Activated gamma-delta T cell treated with Interleukin-2 at 50 U/mL for 16 hours (primary cell): ENCODE measurements around the gene PCAT6.
"Not testable (repeated sequence)": the region's sequence is repeated elsewhere in the genome, so short reads cannot be mapped to it uniquely, and the experiment has no call there.

Source experiments
- DNase-seq: peaks from one replicate; pipeline ENCODE4 v3.0.0-alpha.2; 2020

PCAT6 gene

DNA sequence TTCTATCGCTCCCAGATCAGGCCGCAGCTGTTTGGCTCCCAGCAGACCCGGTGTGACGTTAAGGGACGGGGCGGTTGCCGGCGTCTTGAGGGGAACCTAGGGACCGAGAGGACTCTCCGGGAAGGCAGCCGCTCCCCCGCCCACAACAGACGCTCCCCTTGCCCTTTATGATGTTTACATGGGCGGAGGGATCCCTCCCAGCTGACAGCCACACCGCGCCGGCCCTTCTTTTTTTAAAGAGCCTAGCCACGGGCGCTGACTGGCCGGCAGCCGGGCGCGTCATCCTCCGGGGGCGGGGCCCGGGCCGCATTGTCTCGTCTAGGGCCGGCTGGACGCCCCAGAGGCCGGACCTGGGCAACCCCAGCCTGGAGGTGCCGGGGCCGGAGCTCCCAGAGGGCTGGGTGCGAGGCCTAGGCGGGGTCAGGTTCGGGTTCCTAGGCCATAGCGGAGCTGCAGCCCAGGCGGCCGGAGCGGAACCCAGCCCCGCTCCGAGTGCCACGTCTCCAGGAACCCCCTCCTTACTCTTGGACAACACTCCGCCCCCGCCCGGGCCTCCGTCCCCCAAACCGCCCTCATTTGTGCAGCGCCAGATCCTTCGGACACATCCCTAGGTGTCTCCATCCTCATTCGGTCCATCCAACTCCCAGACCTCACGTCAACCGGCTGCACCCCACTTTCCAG lies at the start of gene PCAT6:
TSS of gene PCAT6 (plus strand) at position 340 of the 681 bp plus-strand sequence.
- DNase-seq, result peak; percentile 84

DNA sequence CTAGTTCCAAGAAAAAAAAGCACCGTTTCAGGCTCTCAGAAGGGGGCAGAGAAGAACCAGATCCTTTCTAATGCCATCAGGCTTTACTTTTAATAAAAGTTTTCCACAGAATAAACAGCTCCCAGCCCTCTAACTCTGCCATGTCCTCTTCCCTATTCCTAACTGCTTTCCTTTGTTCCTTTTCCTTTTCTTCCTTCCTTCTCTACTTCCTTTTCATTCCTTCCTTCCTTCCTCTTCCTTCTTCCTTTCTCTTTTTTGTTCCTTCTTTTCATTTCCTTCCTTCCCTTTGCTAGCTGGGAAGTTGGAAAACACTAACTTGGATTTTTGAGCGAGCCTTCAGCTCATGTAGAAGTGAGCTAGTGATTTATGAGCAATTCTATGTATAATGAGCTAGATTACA lies 48.7 kb upstream of the PCAT6 start:
- DNase-seq, result no peak

DNA sequence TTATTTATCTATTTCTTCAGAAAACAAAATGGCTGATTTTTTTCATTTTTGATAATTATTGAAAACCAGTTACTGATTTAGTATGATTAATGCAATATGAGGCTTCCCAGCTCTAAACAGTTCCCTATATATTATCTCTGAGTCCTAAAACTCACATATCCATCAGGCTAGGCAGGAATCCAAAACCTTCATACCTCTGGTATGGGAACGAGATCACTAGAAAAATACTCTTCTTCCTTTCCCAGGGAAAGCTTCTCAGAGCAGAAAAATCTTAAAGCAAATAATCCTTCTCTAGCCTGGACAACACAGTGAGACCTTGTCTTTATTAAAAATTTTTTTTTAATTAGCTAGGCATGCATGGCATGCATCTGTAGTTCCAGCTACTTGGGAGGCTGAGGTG lies 45.0 kb upstream of the PCAT6 start:
- DNase-seq, result no peak

DNA sequence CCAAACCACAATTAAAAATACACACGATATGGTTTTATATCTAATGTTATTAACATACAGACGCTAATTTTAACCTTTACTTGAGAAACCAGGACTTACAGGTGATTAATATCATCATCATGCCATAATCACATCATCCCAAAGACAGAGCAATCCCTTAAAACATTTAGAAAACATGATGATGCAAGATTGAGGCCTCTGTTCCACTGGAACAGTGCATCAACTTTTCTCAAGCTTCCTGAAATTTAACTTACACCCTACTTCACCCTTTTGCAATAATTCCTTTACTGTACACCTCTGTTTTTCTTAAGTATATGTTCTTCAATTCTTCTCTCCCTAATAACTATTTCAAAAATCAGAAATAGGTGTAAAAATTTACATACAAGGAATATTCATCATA lies 40.6 kb upstream of the PCAT6 start:
- no peak for DNase-seq

DNA sequence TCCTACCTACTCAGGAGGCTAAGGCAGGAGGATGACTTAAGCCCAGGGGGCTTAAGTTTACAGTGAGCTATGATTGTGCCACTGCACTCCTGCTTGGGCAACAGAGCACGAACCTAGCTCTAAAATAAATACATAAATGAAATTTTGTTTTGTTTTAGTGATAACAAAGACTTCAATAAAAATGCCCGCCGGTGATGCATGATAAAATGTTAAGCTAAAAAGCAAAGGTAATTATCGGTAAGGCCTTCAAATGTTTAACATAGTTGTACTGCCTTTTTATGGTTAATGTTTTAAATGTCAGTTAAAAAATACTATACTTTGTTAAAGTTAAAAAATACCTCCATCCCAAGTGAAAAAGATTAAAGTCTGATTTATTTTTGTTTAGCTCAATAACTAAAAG lies 29.6 kb upstream of the PCAT6 start:
- DNase-seq, result no peak

DNA sequence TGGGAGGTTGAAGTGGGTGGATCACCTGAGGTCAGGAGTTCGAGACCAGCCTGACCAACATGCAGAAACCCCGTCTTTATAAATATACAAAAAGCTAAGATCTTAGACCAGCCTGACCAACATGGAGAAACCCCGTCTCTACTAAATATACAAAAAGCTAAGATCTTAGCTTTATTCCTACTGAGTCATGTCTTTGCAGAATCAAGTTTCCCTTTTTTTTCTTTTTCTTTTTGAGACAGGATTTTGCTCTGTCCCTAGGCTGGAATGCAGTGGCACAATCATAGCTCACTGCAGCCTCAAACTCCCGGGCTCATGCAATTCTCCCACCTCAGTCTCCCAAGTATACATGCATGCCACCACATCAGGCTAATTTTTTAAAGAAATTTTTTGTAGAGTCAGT lies 23.9 kb upstream of the PCAT6 start:
- no peak for DNase-seq

DNA sequence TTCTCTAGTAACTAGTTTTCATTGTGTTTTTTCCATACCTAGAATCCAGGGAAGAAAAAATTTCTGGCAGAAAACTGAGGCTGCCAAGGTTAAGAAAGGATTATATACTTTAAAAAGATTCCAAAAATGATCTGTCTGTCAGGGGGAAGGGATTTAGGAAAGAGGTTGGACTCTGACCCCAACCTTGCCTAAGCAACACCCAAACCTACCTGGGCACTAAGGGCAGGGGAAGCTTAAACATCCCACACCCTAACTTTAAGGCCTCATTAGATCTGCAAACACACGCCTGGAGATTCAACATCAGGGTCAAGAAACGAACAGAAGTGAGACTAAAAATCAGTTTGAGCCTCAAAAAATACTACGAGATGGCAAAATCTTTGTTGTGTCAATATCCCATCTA lies 22.0 kb upstream of the PCAT6 start:
- no peak for DNase-seq

DNA sequence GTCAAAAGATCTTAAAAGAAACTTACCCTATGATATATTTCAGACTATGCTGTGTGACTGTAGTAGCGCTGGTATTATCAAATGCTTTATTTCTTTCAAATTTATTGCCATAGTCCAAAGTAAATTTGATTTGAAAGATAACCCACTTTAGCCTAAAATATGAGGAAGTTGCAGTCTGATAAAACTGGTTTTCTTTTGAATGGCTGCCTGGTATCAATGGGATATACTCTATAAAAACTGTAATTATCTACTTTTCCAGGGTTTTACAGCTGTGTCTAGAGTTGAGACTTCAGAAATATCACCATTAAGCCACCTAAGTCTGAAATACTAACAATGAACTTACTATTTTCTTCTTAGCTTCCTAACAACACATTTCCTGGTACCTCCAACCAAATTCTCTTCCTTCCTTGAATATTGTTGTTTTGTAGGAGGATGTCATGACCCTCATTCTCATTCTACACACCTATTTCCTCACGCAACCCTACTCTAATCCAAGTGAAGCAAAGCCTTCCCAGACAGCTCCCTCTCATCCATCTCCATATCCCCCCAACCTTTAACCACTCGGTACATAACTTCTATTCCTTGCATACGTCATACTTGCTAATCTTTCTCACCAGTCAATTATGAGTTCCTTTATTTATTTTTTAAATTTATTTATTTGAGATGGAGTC lies 19.5 kb upstream of the PCAT6 start:
- no peak for DNase-seq

DNA sequence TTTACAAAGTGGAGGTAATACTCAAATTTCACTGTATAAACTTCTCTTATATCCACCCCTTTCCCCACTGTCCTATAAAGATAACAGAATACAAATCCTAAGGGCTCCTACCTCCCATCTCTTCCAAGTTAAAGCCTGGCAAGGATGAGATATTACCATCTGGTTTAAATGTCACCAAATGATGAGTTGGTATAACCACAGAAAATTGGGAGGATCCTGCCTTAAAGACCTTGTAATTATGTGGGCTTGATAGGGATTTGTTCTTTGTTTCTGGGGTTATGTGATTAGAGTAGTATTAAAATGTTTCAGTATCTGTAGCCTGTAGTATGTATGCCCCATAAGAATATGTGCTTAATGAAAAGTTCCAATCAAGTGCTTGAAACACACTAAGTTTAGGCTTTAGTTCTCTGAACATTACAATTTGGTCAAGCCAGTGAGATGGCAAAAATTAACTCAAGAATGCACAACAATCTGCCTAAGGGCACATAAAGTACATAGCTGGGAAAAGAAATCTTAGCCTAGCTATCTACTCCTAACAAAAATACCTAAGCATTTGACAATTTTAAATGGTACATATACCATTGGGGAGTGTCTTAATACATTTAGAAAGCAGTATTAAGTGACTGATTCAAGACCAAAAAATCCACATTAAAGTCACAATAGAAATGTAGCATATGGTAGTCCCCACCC lies 16.6 kb upstream of the PCAT6 start:
- DNase-seq, result no peak

DNA sequence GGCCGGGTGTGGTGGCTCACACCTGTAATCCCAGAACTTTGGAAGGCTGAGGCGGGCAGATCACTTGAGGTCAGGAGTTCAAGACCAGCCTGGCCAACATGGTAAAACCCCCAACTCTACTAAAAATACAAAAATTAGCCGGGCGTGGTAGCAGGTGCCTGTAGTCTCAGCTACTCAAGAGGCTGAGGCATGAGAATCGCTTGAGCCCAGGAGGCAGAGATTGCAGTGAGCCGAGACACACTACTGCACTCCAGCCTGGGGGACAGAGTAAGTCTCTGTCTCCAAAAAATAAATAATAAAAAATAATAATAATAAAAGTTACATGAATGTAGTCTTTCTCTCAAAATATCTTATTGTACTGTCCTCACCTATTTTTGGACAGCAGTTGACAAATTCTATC lies 15.8 kb upstream of the PCAT6 start:
- DNase-seq, result not testable (repeated sequence)

DNA sequence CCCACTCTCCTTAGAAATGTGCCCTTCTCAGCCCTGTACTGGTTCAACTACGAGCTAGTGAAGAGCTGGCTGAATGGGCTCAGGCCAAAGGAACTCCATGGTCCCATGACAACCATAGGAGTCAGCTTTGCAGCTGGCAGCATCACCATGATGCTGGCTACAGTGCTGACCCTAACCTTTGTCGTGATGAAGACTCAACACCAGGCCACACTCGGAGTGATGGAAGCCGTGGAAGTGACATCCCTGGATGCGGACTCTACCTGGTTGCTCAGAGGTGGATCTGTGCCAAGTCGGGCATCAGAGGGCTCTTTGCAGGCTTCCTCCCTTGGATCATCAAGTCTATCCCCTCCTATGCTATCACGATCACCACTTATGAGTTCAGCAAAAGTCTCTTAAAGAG lies 14.1 kb upstream of the PCAT6 start:
- no peak for DNase-seq

DNA sequence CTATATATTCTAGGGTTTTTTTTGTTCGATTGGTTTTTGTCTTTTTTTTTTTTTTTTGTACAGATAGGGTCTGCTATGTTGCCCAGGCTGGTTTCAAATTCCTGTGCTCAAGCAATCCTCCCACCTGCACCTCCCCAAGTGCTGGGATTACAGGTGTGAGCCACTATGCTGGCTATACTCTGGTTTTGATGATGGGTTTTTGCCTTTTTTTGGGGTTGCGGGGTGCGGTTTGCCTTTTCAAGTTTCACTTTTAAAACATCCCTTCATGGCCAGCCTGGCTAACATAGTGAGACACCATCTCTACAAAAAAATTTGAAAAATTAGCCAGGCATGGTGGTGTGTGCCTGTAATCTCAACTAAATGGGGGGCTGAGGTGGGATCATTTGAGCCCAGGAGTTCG lies 12.5 kb upstream of the PCAT6 start:
- no peak for DNase-seq

DNA sequence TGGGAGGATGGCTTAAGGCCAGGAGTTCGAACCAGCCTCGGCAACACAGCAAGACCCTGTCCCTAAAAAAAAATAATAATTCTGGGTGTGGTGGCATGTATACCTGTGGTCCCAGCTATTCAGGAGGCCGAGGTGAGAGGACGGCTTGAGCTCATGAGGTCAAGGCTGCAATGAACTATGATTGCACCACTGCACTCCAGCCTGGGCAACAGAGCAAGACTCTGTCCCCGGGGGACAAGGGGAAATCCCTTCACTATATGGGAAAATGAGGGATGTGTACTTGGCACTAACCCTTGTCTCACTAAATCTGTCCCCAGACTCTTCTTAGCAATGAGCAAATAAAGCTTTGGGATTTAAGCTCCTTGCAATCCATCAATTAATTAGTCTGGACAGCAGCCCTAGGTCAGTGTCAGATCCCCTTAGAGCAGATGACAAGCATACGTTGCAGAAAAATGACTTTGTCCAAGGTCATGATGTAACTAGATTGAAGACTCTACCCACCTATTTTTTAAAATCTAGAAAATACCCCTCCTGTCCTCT lies 11.9 kb upstream of the PCAT6 start:
- DNase-seq, result no peak

DNA sequence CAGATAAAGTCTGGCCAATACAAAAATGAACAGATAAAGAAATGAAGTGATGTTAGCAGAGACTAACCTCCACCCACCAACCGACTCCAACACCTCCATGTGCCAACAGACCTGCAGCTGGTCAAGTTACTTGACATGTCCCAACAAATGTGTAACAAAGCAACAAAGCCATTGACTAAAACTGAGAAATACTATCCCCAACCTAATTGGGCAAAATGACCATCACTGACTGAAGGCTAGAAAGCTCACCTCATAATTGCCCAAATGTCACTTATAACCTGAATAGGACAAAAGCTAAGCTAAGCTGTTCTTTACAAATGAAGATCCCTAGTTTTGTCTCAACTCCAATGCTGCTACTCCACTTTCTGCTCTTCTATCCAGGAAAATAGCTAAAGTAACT lies 10.0 kb upstream of the PCAT6 start:
- DNase-seq, result no peak

DNA sequence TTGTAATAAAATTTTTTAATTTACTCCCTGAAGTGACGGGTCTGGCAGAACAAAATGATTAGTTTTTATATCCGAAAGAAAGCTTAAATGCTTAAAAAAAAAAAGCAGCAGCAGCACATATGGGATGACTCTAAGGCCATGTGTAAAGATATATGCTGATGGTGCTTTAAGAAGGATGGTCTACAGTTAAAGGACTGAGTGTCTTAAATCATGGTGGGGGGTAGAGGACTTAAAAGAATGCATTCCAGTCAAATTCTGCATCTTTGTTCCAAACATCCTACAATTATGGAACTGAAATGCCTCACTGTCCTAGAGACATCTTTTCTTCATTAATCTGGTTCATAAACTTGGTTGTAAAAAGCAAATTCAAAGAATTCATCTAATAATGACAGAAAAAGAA lies 9.6 kb upstream of the PCAT6 start:
- no peak for DNase-seq

DNA sequence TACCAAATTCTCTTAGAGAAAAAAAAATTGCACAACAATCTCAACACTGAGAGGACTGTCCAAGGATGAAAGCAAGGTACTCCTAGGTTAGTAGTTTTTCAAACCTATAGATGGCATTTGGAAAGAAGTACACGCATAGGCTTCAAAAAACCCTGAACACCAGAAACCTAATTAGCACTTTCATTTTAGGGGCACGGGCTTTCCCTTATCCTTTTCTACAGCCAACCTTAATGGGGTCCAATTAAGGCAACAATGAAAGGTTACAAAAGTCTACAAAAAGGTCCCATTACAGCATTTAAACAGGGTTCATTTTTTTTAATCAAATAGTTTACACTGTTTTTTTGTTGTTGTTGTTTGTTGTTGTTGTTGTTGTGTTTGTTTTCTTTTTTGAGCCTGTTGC lies 8.7 kb upstream of the PCAT6 start:
- DNase-seq, result no peak

DNA sequence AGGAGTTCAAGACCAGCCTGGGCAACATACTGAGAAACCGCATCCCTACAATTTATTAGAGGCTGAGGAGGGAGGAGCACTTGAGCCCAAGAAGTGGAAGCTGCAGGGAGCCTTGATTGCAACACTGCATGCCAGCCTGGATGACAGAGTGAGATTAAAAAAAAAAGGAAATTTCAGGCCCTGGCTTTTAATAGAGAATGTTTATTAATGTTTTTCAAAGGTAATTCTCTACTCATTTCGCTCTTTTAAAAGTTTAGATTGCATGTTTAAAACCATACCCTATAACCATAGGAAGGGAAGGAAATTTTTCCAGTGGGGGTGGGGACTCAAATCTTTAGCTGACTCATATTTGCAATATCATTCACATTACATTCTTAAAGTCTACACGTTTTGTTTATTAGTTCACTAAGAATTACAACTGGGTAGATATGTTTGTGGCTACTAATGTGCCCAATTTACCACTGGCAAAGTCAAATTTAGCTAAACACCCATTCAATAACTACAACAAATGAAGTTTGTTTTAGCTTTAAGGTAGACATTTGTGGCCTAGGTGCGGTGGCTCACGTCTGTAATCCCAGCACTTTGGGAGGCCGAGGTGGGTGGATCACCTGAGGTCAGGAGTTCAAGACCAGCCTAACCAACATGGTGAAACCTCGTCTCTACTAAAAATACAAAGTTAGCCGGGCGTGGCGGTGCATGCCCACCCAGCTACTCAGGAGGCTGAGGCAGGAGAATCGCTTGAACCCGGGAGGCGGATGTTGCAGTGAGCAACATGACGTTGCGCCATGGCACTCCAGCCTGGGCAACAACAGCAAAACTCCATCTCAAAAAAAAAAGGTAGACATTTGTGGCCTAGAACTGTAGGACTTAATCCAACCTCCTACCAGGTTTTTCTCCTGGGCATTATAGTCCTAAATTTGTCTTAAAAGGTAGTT lies 7.5 kb upstream of the PCAT6 start:
- no peak for DNase-seq

DNA sequence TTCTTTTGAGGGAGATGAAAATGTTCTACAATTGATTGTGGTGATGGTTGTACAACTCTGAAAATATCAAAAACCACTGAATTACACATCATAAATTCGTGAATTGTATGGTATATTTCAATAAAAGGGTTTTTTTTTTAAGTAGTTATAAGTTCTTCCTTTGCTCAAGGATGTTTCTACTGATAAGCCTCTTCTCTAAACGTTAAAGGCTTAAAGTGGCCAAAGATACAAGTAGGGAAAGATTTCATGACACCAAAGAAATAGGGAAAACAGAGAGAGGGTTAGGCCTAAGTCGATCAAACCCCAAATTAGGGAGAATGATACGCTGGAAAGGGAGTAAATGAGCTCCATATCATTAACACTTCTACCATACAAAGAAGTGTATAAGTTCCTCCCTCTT lies 6.6 kb upstream of the PCAT6 start:
- no peak for DNase-seq

DNA sequence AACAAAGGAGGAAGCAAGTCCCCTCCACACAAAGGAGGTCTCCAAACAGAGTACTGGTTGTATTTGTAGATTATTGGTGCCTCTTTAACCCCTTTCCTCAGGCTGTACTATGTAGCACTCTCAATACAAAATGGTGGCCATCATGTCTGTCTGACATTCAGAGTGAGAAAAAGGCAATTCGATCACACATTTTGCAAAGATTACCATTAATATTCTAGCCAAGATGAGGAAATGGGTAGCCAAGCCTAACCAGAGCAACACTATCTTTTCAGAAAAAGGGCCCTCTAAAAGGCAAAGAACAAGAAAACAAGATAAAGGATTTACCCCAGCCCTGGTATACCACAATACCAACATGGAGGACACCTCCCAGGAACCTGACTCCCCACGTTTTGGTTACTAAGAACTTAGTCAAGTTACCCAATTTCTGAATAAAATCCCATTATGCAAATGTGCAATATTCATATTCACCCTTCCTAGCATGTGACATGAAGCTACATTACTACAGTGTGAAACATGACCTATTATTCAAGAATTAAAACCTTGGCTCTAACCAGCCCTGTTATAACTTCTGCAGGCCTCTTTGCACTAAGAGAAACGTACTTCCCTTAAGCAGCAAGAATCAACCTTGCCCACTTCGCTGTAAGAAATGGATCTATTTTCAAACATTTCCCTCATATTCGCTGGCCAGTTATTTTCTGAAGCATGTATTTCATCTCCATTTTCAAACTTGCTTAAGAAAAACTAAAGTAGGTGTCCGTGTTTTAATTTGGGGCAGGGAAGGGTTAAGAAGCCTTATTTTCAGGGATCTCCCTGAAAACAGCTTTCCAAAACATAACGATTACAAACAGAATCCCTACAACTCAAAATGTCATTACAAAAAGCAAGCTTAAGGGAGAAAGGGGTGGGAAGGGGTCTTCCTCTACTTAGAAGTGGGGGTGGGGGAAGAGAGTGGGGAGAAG lies 4.6 kb upstream of the PCAT6 start:
- no peak for DNase-seq

DNA sequence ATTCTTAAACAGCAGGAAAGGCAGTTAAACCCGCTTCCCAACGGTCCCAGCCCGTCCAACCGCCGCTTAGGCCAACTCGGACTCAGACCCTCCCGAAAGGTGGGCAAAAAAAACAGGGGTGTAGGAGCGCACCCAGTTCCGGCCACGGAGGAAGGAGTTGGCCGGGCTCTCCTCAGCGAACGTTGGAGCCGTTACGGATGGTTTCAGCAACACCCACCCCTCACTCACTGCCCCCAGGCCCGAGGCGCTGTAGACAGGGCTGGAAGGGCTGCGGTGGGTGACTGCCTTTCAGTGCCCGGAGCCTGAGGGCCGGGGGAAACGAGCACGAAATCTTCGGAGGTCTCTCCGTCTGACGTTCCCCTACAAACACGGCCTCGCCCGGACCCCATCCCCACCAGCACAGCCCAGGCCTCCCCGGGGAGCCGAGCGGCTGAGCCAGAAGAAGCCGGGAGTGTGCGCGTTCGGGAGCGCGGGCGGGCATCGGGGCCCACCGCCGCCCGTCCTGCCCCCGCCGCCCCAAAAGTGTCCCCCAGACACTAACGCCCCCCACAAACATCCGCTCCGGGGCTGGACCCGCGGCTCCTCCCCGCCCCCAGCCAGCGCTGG lies 3.8 kb upstream of the PCAT6 start:
- DNase-seq, result no peak

DNA sequence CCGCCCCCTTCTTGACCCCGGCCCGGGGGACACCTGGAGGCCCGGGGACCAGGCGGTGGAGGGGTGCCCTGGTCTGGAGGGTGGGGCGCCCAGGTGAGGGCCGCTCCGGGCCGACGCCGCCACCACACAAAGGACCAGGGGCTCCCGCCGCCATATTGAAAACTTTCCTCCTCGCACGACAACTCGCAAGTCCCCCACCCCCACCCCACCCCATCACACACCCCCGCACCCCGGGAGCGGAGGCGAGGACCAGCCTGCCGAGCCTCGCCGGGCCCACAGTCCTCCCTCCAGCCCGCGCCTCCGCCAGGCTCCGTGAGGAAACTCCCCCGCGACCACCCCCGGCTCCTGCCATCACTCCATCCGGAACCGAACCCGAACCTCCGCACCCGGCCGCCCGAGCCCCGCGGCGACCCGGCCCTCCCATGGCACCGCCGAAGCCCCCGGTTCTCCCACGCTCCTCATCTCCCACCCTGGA lies 3.3 kb upstream of the PCAT6 start:
- peak; percentile 17 for DNase-seq
